H1 (cell line): ENCODE data around the gene ERI3.

Experiments used
- HDAC2 ChIP-seq, 2 experiments: fragments of 300-600 bp in 1 of 2; sonication (generic) in 1 of 2; IDR thresholded peaks; 2 replicates each; pipeline ENCODE4 v1.6.1; 2011 to 2012; ENCODE audit warnings: low read depth in 2 of 2, low read length in 2 of 2, mild to moderate bottlenecking in 2 of 2, moderate library complexity in 2 of 2, borderline replicate concordance in 1 of 2, inconsistent platforms in 1 of 2
- PHF8 ChIP-seq: fragments of 200-600 bp; sonication (generic); conservative IDR thresholded peaks from 2 replicates; pipeline ENCODE4 v1.7.1; 2012; ENCODE audit warnings: low read depth, mild to moderate bottlenecking, inconsistent platforms, low read length, moderate library complexity
- TBP ChIP-seq: IDR thresholded peaks from 2 replicates; pipeline ENCODE4 v1.6.1; 2011; ENCODE audit warnings: low read depth, low read length, improper control_type of control experiment
- TEAD4 ChIP-seq: IDR thresholded peaks from 2 replicates; pipeline ENCODE4 v1.6.1; 2012; ENCODE audit warnings: low read depth, low read length, inconsistent platforms, mixed read lengths
- TF ChIP-seq, protein P1 (sequence below), 3 experiments: IDR thresholded peaks; 1 replicate in 2 of 3; 2 replicates in 1 of 3; pipeline versions ENCODE4 v1.5.1 to v1.6.1; 2011; ENCODE audit warnings: low read length in 3 of 3, mild to moderate bottlenecking in 3 of 3, inconsistent platforms in 2 of 3, low read depth in 1 of 3, moderate library complexity in 1 of 3; ENCODE audit not compliant: insufficient read depth in 1 of 3; ENCODE audit errors: control extremely low read depth in 1 of 3
- TF ChIP-seq, protein P2 (sequence below): IDR thresholded peaks from 2 replicates; pipeline ENCODE4 v1.6.1; 2011; ENCODE audit warnings: low read length, improper control_type of control experiment

DNA sequence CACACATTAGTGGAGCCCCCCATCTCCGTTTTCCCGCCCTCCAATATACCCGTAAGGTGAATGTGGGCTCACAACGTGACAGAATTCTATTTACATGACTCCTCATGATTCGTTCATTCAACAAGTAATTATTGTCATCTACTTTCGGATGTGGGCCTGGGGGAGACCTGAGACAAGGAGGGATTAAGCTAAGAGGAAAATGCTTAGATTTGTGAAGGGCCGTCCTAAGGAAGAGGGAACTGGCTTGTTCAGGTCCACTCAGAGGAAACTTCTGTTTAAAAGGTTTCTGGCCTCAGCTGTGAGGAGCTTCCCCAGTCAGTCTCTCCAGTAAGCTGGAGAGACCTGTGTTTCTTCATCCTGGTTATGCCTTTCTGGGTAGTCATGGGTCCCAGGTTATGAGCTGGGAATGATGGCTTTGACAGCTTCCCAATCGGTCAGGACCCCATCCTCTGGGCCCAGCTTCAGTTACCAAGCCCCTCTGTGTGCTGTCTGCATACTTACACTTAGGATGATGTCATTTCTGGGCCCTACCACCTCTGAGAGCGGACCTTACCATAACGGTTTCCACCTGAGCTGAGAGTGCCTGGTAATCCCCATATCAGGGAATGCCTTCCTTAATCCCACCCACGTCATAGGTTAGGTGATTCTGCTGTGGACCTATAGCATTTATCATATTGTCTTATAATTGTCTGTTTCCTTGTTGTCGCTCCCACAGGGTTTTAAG lies 687 bp upstream of the ERI3 start:
- TF ChIP-seq TBP (no peak), TEAD4 (no peak), HDAC2 (IDR thresholded peaks at IDR 0.05; ENCODE audit: borderline replicate concordance in 1 of 2, low read depth in 2 of 2, low read length in 2 of 2) (no peak), PHF8 (no peak)
- TF ChIP-seq, protein P1, sequence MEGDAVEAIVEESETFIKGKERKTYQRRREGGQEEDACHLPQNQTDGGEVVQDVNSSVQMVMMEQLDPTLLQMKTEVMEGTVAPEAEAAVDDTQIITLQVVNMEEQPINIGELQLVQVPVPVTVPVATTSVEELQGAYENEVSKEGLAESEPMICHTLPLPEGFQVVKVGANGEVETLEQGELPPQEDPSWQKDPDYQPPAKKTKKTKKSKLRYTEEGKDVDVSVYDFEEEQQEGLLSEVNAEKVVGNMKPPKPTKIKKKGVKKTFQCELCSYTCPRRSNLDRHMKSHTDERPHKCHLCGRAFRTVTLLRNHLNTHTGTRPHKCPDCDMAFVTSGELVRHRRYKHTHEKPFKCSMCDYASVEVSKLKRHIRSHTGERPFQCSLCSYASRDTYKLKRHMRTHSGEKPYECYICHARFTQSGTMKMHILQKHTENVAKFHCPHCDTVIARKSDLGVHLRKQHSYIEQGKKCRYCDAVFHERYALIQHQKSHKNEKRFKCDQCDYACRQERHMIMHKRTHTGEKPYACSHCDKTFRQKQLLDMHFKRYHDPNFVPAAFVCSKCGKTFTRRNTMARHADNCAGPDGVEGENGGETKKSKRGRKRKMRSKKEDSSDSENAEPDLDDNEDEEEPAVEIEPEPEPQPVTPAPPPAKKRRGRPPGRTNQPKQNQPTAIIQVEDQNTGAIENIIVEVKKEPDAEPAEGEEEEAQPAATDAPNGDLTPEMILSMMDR (IDR thresholded peaks at IDR 0.05; ENCODE audit: control extremely low read depth in 1 of 3, insufficient read depth in 1 of 3, low read depth in 1 of 3, low read length in 3 of 3): no peak
- TF ChIP-seq, protein P2, sequence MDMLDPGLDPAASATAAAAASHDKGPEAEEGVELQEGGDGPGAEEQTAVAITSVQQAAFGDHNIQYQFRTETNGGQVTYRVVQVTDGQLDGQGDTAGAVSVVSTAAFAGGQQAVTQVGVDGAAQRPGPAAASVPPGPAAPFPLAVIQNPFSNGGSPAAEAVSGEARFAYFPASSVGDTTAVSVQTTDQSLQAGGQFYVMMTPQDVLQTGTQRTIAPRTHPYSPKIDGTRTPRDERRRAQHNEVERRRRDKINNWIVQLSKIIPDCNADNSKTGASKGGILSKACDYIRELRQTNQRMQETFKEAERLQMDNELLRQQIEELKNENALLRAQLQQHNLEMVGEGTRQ: no peak
